Prostate gland (tissue), 2 donors: Measurements from ENCODE around the gene NRXN3. TPM values are rescaled to one million over a fixed set of nuclear protein-coding genes. Genes with fewer than 3 reads are reported as not detected.

ENCODE experiments used
- DNase-seq: peaks from one replicate; pipeline ENCODE4 v3.0.0-alpha.2; 2019; ENCODE audit warnings: low spot score
- H3K27ac ChIP-seq, 2 donors: fragments of 200-600 bp; sonication (generic); 2 replicates each; pipeline ENCODE4 v1.5.1; 2017 to 2019
- H3K27me3 ChIP-seq: fragments of 200-600 bp; sonication (generic); replicated peaks from 2 replicates; pipeline ENCODE4 v1.5.1; 2019; ENCODE audit not compliant: insufficient read depth
- H3K36me3 ChIP-seq, 2 donors: fragments of 200-600 bp; sonication (generic); 1 replicate in 1 of 2; 2 replicates in 1 of 2; pipeline versions ENCODE4 v1.5.1 to v1.8.1; 2017 to 2019
- H3K4me1 ChIP-seq: fragments of 200-600 bp; sonication (generic); replicated peaks from 2 replicates; pipeline ENCODE4 v1.5.1; 2019
- H3K4me3 ChIP-seq, 2 donors: fragments of 200-600 bp; sonication (generic); 2 replicates each; pipeline ENCODE4 v1.5.1; 2017 to 2019
- H3K9me3 ChIP-seq: fragments of 200-600 bp; sonication (generic); 2 replicates; pipeline ENCODE4 v1.5.1; 2017
- POLR2A ChIP-seq: fragments of 450-650 bp; IDR thresholded peaks from one replicate; pipeline ENCODE4 v1.6.1; 2016; ENCODE audit warnings: antibody characterized with exemption, mild to moderate bottlenecking
- POLR2AphosphoS5 ChIP-seq: sonication (generic); formaldehyde crosslinking; IDR thresholded peaks from one replicate; pipeline ENCODE4 v1.6.1; 2017; ENCODE audit warnings: antibody characterized with exemption
- WGBS: methylation state at CpG from one replicate; pipeline ENCODE4 v1.1.5; 2018; 5-methylcytosine and 5-hydroxymethylcytosine counted together
- intact Hi-C: fragments of 100-400 bp; cut with DNase I; formaldehyde crosslinking; loops from one replicate; pipeline ENCODE4 v1.14.2; 2022
- total RNA-seq, 2 donors: library from RNA; depleted of rRNA; stranded (reverse); fragments of >200 nt; gene quantifications; one replicate each; pipeline ENCODE4 v1.1.0, GENCODE V29; 2016
- TF ChIP-seq, protein P1 (sequence below), 4 experiments: fragments of 200-600 bp in 2 of 4; fragments of 450-650 bp in 2 of 4; sonication (generic) in 2 of 4; IDR thresholded peaks; 1 replicate in 3 of 4; 2 replicates in 1 of 4; pipeline ENCODE4 v1.5.1; 2016 to 2019; ENCODE audit warnings: antibody characterized with exemption in 4 of 4, mild to moderate bottlenecking in 2 of 4, moderate library complexity in 2 of 4

The NRXN3 gene
- total RNA-seq, 2 donors from 2014 or later = 6.6 to 8.2 TPM

DNA sequence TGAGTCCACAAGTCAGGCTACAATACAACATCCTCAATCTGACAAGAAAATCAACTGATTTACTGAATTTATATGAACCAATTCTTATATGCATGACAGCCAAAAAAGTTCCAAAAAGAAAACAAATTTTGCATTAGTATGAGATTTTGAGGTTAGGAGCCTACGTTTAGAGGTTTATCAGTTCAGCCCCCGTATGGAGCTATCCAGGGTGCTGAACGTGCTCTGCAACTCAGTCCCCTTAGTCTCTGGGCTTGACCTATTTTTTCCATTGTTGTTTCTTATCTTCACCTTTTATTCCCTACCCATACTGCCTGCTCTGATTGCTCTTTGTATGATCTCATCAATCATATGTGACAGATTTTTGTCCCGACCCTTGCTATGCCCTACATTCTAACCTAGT is 693.0 kb downstream of the NRXN3 start:
- WGBS = under 1% methylated on average over 4 of the region's 4 CpGs
- TF ChIP-seq, protein P1, sequence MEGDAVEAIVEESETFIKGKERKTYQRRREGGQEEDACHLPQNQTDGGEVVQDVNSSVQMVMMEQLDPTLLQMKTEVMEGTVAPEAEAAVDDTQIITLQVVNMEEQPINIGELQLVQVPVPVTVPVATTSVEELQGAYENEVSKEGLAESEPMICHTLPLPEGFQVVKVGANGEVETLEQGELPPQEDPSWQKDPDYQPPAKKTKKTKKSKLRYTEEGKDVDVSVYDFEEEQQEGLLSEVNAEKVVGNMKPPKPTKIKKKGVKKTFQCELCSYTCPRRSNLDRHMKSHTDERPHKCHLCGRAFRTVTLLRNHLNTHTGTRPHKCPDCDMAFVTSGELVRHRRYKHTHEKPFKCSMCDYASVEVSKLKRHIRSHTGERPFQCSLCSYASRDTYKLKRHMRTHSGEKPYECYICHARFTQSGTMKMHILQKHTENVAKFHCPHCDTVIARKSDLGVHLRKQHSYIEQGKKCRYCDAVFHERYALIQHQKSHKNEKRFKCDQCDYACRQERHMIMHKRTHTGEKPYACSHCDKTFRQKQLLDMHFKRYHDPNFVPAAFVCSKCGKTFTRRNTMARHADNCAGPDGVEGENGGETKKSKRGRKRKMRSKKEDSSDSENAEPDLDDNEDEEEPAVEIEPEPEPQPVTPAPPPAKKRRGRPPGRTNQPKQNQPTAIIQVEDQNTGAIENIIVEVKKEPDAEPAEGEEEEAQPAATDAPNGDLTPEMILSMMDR (IDR thresholded peaks at IDR 0.05) = no peak
- TF ChIP-seq POLR2AphosphoS5 (no peak), POLR2A (no peak)
- Histone ChIP-seq H3K4me1 (no peaks in the 10 kb centered on the region), H3K4me3 (no peak overlapping the region), H3K27ac (no peak overlapping the region), H3K9me3 (no peaks in the 10 kb centered on the region), H3K27me3 (no peaks in the 10 kb centered on the region), H3K36me3 (no peaks in the 10 kb centered on the region)
- no peak for DNase-seq
- intact Hi-C loops = no loop called here

GRCh38 chr14:78872837-78873236 is 702.7 kb downstream of the NRXN3 start:
- no peak for DNase-seq
- Histone ChIP-seq H3K9me3 (no peaks in the 10 kb centered on the region), H3K4me1 (no peaks in the 10 kb centered on the region), H3K36me3 (no peaks in the 10 kb centered on the region), H3K4me3 (no peak overlapping the region), H3K27me3 (no peaks in the 10 kb centered on the region), H3K27ac (no peak overlapping the region)
- 95% methylated on average over 1 of the region's 1 CpG for WGBS
- TF ChIP-seq, protein P1 (IDR thresholded peaks at IDR 0.05) = no peak
- no peak for TF ChIP-seq POLR2AphosphoS5
- no peak for TF ChIP-seq POLR2A
- intact Hi-C loops = no loop called here

DNA sequence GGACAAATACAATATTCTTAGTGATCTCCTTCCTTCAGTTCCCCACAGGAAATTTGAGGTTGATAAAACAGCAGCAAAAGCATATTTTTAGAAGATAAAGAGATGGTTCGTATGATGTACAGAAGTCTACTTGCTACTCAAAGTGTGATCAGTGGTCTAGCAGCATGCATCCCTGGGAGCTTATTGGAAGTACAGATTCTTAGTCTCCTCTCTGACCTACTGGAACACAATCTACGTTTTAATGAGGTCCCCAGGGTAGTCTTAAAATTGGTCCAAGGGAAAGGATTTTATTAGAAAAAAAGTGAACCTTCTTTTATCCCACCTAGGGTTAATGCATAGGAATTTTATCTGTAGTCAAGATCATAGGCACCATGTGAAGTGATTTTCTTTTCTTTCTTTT is 703.4 kb downstream of the NRXN3 start:
- intact Hi-C loops = no loop called here

DNA sequence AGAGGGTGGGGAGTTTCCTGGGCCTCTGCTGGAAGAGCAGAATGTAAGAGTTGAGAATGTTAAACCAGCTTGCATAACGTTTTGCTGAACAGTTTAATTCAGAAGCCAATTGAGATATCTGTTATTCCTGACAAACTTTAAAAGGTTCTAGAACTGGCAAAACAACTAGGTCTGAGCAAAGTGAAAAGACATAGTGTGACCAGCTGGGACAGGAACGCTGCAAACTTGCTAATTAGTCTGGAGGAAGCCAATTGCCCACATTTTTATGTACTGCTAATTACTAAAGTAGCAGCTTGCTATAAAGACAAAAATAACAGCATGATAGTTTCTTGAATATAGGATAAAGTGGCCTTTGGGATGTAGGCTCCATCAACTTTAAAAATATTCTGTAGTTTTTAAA is 704.9 kb downstream of the NRXN3 start:
- no peak overlapping the region for H3K4me3 ChIP-seq
- intact Hi-C loops = no loop called here
- DNase-seq = no peak
- no peaks in the 10 kb centered on the region for H3K9me3 ChIP-seq
- 23% methylated on average over 2 of the region's 2 CpGs for whole genome bisulfite sequencing
- no peak overlapping the region for H3K27ac ChIP-seq
- TF ChIP-seq, protein P1 (IDR thresholded peaks at IDR 0.05) = no peak
- no peak for TF ChIP-seq POLR2AphosphoS5
- no peak for TF ChIP-seq POLR2A
- no peaks in the 10 kb centered on the region for H3K27me3 ChIP-seq
- no peaks in the 10 kb centered on the region for H3K4me1 ChIP-seq
- H3K36me3 ChIP-seq = no peaks in the 10 kb centered on the region

More for the DNA sequence above, 703.4 kb downstream of the NRXN3 start:
- Histone ChIP-seq H3K4me1 (no peaks in the 10 kb centered on the region), H3K27ac (no peak overlapping the region), H3K27me3 (no peaks in the 10 kb centered on the region), H3K4me3 (no peak overlapping the region), H3K9me3 (no peaks in the 10 kb centered on the region), H3K36me3 (no peaks in the 10 kb centered on the region)
- WGBS = 34% methylated on average over 2 of the region's 2 CpGs
- DNase-seq = no peak
- TF ChIP-seq POLR2A (no peak), POLR2AphosphoS5 (no peak)
- TF ChIP-seq, protein P1 (IDR thresholded peaks at IDR 0.05) = no peak

DNA sequence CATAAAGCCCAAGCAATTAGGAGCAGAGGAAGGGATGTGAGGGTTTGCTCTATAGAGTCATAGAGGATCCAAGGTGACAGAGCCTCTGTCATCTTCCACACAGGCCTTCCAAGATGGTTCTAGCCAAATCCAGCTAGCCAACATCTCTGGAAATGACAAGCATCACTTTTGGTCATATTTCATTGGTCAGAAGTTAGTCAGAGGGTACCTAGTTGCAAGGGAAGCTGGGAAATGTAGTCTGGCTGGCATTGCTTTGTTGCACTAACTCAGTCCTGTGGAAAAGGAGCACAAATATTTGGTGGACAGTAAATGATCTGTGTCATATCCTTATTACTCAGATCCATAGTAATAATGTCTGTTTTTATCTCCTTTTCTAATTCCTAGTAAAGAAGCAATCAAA is 715.7 kb downstream of the NRXN3 start:
- intact Hi-C loops = no loop called here
- no peaks in the 10 kb centered on the region for H3K36me3 ChIP-seq
- no peaks in the 10 kb centered on the region for H3K27me3 ChIP-seq
- no peak for TF ChIP-seq POLR2AphosphoS5
- TF ChIP-seq, protein P1 (IDR thresholded peaks at IDR 0.05) = no peak
- no peak for TF ChIP-seq POLR2A
- H3K27ac ChIP-seq = no peak overlapping the region
- DNase-seq = no peak
- no peak overlapping the region for H3K4me3 ChIP-seq
- H3K9me3 ChIP-seq = no peaks in the 10 kb centered on the region
- no peaks in the 10 kb centered on the region for H3K4me1 ChIP-seq
